Central memory CD8-positive, alpha-beta T cell (primary cell): ENCODE measurements around the gene ANTXR1.

Source experiments
- ATAC-seq: fragments of 150-1000 bp; cut with Tn5 transposase; replicated peaks from 2 replicates; pipeline ENCODE4 v1.10.0; 2022; ENCODE audit warnings: mild to moderate bottlenecking, moderate FRiP score, moderate number of reproducible peaks; ENCODE audit not compliant: poor library complexity, severe bottlenecking; ENCODE audit errors: extremely low read depth
- DNase-seq, 2 donors: peaks; one replicate each; pipeline ENCODE4 v3.0.0; 2021; ENCODE audit warnings: low spot score in 2 of 2
- H3K27ac Mint-ChIP-seq: one replicate; pipeline ENCODE4 v1.8.0; 2022; ENCODE audit warnings: low read depth, mild to moderate bottlenecking, moderate library complexity, mixed read lengths
- H3K27me3 Mint-ChIP-seq: one replicate; pipeline ENCODE4 v1.8.0; 2022; ENCODE audit warnings: mixed read lengths
- H3K36me3 Mint-ChIP-seq: one replicate; pipeline ENCODE4 v1.8.0; 2022; ENCODE audit warnings: mild to moderate bottlenecking, moderate library complexity, mixed read lengths; ENCODE audit not compliant: insufficient read depth
- H3K4me1 Mint-ChIP-seq: one replicate; pipeline ENCODE4 v1.8.0; 2022; ENCODE audit warnings: mixed read lengths
- H3K4me3 Mint-ChIP-seq: one replicate; pipeline ENCODE4 v1.8.0; 2022; ENCODE audit warnings: mild to moderate bottlenecking, moderate library complexity, mixed read lengths
- H3K9me3 Mint-ChIP-seq: one replicate; pipeline ENCODE4 v1.8.0; 2022; ENCODE audit warnings: mixed read lengths

The ANTXR1 gene

GRCh38 chr2:69026691-69027459, 13.9 kb downstream of the ANTXR1 start:
- H3K27ac Mint-ChIP-seq: no peak overlapping the region
- H3K36me3 Mint-ChIP-seq: no peaks in the 10 kb centered on the region
- ATAC-seq (no peak), DNase-seq (no peak)
- no peaks in the 10 kb centered on the region for H3K4me1 Mint-ChIP-seq
- H3K4me3 Mint-ChIP-seq: no peak overlapping the region
- no peaks in the 10 kb centered on the region for H3K9me3 Mint-ChIP-seq
- H3K27me3 Mint-ChIP-seq: peaks cover 33% of the 10 kb centered on the region

- peaks cover 68% of the 10 kb centered on the region for H3K27me3 Mint-ChIP-seq
- H3K27ac Mint-ChIP-seq: no peak overlapping the region
- no peak overlapping the region for H3K4me3 Mint-ChIP-seq
- DNase-seq: no peak
- no peaks in the 10 kb centered on the region for H3K4me1 Mint-ChIP-seq
- ATAC-seq: no peak
- H3K36me3 Mint-ChIP-seq: no peaks in the 10 kb centered on the region
- H3K9me3 Mint-ChIP-seq: no peaks in the 10 kb centered on the region
Measured at GRCh38 chr2:69030800-69031428, 17.9 kb downstream of the ANTXR1 start.

DNA sequence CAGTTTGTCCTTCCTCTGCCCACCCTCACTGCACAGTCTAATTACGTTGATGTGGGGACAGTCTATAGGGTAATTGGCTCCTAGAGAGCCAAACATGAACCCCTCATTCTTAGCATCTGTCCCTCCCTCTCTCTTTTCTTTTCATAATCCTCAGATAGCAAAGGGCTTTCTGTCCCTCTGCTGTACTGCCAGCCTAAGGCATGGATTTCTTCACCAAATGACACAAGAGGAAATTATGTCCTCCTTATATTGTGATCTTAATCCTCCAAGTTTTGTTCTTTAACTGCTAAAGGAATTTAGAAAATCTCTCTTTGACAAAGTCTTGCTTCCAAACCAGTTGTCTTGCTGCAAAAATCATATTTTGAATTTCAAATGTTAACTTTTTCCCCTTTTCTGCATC, 18.5 kb downstream of the ANTXR1 start:
- Mint-ChIP-seq H3K4me3 (no peak overlapping the region), H3K27ac (no peak overlapping the region), H3K27me3 (peaks cover 72% of the 10 kb centered on the region), H3K4me1 (no peaks in the 10 kb centered on the region), H3K9me3 (no peaks in the 10 kb centered on the region), H3K36me3 (no peaks in the 10 kb centered on the region)
- DNase-seq: no peak
- no peak for ATAC-seq

- no peaks in the 10 kb centered on the region for H3K4me1 Mint-ChIP-seq
- H3K27ac Mint-ChIP-seq: no peak overlapping the region
- no peaks in the 10 kb centered on the region for H3K9me3 Mint-ChIP-seq
- ATAC-seq (no peak), DNase-seq (no peak)
- no peaks in the 10 kb centered on the region for H3K36me3 Mint-ChIP-seq
- H3K27me3 Mint-ChIP-seq: peaks cover 72% of the 10 kb centered on the region
- H3K4me3 Mint-ChIP-seq: no peak overlapping the region
Measured at GRCh38 chr2:69032336-69032735, 19.4 kb downstream of the ANTXR1 start.

DNA sequence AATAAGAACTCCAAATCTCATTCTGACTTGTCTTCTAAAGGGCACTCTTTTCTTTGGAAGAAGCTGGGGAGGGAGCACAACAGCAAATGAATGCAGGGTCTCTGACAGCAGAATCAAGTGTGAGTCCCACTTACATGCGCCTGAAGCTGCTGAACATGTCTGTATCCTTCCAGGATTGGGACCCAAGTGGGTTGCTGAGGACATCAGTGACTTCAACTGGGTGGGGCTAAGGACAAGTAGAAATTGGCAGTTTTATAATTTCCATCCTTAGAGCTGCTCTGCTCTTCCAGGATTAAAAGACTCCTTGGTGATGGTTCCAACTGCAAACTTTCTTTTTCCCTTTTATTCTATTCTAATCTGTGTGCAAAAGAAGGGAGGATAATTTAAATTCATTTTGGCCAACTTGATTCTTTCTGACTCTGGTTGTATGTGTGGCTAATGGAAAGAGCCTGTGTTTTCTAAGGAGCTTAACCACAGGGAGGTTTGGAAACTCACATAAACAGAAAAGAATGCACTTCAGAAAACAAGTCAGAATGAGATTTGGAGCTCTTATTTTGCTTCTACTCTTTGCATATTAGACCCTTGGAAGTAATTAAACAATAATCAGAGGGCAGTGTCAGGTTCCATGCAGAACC, 20.6 kb downstream of the ANTXR1 start:
- Mint-ChIP-seq H3K9me3 (no peaks in the 10 kb centered on the region), H3K36me3 (no peaks in the 10 kb centered on the region), H3K4me3 (no peak overlapping the region), H3K4me1 (no peaks in the 10 kb centered on the region), H3K27me3 (peaks cover 76% of the 10 kb centered on the region), H3K27ac (no peak overlapping the region)
- no peak for ATAC-seq
- no peak for DNase-seq

DNA sequence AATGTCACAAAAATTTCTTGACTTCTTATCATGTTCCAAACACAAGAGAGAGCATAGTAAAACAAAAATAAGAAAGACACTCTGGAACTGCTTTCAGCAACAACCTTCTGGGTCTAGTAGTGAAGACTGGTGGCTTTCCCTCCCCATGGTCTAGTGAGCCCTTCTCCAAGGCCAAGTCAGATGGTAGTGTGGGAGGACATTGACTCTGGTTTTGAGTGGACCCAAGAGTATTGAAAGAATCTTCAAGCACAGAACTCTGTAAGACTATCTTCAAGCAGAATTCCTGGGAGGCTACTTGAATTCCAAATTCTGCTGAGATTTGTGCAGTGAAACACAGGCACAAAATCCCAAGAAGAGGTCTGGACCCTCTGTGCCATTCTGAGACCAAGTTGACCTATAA, 21.1 kb downstream of the ANTXR1 start:
- H3K27ac Mint-ChIP-seq: no peak overlapping the region
- H3K36me3 Mint-ChIP-seq: no peaks in the 10 kb centered on the region
- DNase-seq: no peak
- H3K4me1 Mint-ChIP-seq: no peaks in the 10 kb centered on the region
- no peak overlapping the region for H3K4me3 Mint-ChIP-seq
- H3K27me3 Mint-ChIP-seq: peaks cover 77% of the 10 kb centered on the region
- no peaks in the 10 kb centered on the region for H3K9me3 Mint-ChIP-seq
- ATAC-seq: no peak

GRCh38 chr2:69034845-69035244, 21.9 kb downstream of the ANTXR1 start:
- Mint-ChIP-seq H3K9me3 (no peaks in the 10 kb centered on the region), H3K4me3 (no peak overlapping the region), H3K27ac (no peak overlapping the region), H3K27me3 (peaks cover 81% of the 10 kb centered on the region), H3K36me3 (no peaks in the 10 kb centered on the region), H3K4me1 (no peaks in the 10 kb centered on the region)
- DNase-seq (no peak), ATAC-seq (no peak)

GRCh38 chr2:69036926-69037325, 23.9 kb downstream of the ANTXR1 start:
- ATAC-seq (no peak), DNase-seq (no peak)
- peaks cover 88% of the 10 kb centered on the region for H3K27me3 Mint-ChIP-seq
- no peak overlapping the region for H3K27ac Mint-ChIP-seq
- H3K36me3 Mint-ChIP-seq: no peaks in the 10 kb centered on the region
- H3K4me3 Mint-ChIP-seq: no peak overlapping the region
- H3K4me1 Mint-ChIP-seq: no peaks in the 10 kb centered on the region
- no peaks in the 10 kb centered on the region for H3K9me3 Mint-ChIP-seq

DNA sequence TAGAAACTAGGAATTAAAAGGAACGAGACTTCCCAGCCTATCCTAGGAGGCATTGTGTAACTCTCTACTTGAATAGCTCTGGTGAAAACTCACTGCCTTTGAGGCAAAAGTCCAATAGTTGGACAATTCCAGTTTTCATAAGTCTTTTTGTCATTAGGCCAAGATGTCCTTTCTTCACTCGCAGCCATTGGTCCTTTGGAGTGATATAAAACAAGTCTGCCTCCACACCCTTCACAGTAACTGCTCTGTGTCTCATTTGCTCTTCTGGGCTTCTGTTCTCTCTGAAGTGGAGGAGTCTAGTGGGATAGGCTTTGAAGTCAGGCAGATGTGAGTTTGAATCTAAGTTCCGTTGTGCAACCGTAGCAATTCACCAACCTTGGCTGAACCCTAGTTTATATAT, 28.2 kb downstream of the ANTXR1 start:
- no peak overlapping the region for H3K4me3 Mint-ChIP-seq
- no peaks in the 10 kb centered on the region for H3K36me3 Mint-ChIP-seq
- no peak for ATAC-seq
- H3K27me3 Mint-ChIP-seq: peaks cover 91% of the 10 kb centered on the region
- H3K9me3 Mint-ChIP-seq: no peaks in the 10 kb centered on the region
- no peaks in the 10 kb centered on the region for H3K4me1 Mint-ChIP-seq
- no peak overlapping the region for H3K27ac Mint-ChIP-seq
- no peak for DNase-seq

DNA sequence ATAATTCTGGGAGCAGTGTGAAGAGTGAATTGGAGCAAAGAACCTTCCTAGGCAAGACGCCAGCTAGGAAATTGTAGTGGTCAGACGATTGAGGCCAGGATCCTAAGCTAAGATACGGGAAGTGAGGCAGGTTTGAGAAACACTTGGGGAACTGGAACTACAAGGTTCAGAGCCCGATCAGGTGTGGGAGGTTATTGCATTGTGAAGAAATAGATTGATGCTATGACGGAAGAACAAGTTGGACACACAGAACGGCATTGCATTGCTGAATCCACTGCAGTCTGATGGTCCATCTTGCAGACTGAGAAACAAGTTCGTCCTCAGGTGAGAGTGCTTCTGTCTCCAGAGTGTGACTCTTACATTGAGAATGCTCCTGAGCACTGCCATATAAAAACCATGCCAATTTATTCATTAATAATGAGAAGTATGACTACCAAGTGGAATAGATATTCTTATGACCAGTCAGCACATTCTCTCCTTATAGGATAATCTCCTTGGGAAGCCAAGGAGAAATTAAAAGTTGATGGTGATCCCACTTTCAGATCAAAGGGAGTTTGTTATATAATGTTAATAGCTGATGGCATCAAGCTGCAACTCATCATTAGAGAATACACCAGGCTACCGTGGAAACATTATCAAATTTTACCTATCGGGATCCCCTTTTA, 30.9 kb downstream of the ANTXR1 start:
- DNase-seq (no peak), ATAC-seq (no peak)
- Mint-ChIP-seq H3K4me1 (no peaks in the 10 kb centered on the region), H3K36me3 (no peaks in the 10 kb centered on the region), H3K4me3 (no peak overlapping the region), H3K9me3 (no peaks in the 10 kb centered on the region), H3K27me3 (peaks cover 74% of the 10 kb centered on the region), H3K27ac (no peak overlapping the region)

DNA sequence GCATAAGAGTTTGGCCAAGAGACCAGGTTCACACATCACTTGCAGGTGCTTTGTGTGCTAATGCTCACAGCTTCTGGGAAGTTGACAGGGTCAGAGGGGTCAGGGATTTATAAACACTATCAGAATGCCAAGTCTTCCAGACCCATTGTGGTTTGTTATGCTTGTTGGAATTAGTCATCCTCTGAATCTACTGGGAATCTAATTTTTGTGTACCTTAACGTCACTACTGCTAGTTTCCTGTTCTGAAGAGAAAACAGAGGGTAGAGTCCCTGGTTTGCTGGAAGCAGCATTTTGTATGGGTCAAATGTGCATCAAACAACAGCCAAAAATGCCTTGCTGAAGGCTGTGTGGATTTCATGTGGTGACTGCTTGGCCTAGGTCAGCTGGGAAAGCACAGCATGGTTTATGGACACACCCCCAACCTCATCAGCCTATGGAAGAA, 33.3 kb downstream of the ANTXR1 start:
- Mint-ChIP-seq H3K27me3 (peaks cover 73% of the 10 kb centered on the region), H3K27ac (no peak overlapping the region), H3K4me3 (no peak overlapping the region), H3K36me3 (no peaks in the 10 kb centered on the region), H3K9me3 (no peaks in the 10 kb centered on the region), H3K4me1 (no peaks in the 10 kb centered on the region)
- no peak for DNase-seq
- ATAC-seq: no peak

DNA sequence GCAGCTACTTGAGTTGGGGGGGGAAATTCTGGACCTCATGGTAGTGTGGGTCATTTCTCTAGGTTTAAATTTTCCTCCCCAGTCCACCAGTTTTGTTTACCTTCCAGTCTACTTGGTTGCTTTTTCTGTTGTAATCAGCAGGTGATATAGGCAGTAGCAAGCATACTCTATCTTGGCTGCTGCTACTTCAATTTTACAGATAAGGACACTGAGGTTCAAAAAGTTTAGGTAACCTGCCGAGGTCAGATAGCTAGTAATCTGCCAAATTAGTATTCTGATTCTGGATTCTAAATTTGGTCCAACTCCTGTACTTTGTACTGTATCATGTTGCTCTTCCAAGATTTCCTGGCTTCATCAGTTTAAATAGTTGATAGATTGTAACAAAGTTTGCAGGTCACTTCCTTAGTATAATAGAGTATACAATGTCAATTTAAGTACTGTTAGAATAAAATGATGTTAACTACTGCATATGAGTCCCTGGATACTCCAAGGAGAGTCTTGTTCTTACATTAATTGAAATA, 34.7 kb downstream of the ANTXR1 start:
- H3K9me3 Mint-ChIP-seq: no peaks in the 10 kb centered on the region
- H3K36me3 Mint-ChIP-seq: no peaks in the 10 kb centered on the region
- H3K4me1 Mint-ChIP-seq: no peaks in the 10 kb centered on the region
- peaks cover 66% of the 10 kb centered on the region for H3K27me3 Mint-ChIP-seq
- DNase-seq: no peak
- no peak overlapping the region for H3K27ac Mint-ChIP-seq
- no peak overlapping the region for H3K4me3 Mint-ChIP-seq
- no peak for ATAC-seq
